Uterus (tissue), 4 donors: ENCODE results near the gene EEF1A1. TPM values are rescaled to one million over a fixed set of nuclear protein-coding genes. Genes with fewer than 3 reads are reported as not detected.

Experiments
- DNase-seq, 2 donors: peaks; one replicate each; pipeline ENCODE4 v3.0.0-alpha.2; 2019 to 2020
- H3K27ac ChIP-seq, 2 donors: fragments of 200-600 bp; sonication (generic); 1 replicate in 1 of 2; 2 replicates in 1 of 2; pipeline ENCODE4 v1.5.1; 2016 to 2018
- H3K27me3 ChIP-seq, 2 donors: fragments of 200-600 bp; sonication (generic); one replicate each; pipeline ENCODE4 v1.5.1; 2018 to 2019; ENCODE audit warnings: control low read depth in 1 of 2
- H3K36me3 ChIP-seq, 2 donors: fragments of 200-600 bp; sonication (generic); one replicate each; pipeline ENCODE4 v1.5.1; 2019; ENCODE audit warnings: control low read depth in 1 of 2
- H3K4me1 ChIP-seq, 2 donors: fragments of 200-600 bp; sonication (generic); one replicate each; pipeline ENCODE4 v1.5.1; 2018 to 2019; ENCODE audit warnings: control low read depth in 1 of 2
- H3K4me3 ChIP-seq, 2 donors: fragments of 200-600 bp; sonication (generic); 1 replicate in 1 of 2; 2 replicates in 1 of 2; pipeline ENCODE4 v1.5.1; 2018 to 2019; ENCODE audit warnings: mild to moderate bottlenecking in 1 of 2
- H3K9me3 ChIP-seq, 2 donors: fragments of 200-600 bp; sonication (generic); one replicate each; pipeline ENCODE4 v1.5.1; 2019; ENCODE audit warnings: control low read depth in 1 of 2
- CTCF ChIP-seq, 4 experiments: fragments of 200-600 bp in 2 of 4; fragments of 450-650 bp in 2 of 4; sonication (generic) in 2 of 4; IDR thresholded peaks; one replicate each; pipeline ENCODE4 v1.5.1; 2016 to 2019; ENCODE audit warnings: antibody characterized with exemption in 4 of 4, mild to moderate bottlenecking in 2 of 4, moderate library complexity in 1 of 4
- POLR2A ChIP-seq, 2 donors: fragments of 450-650 bp; IDR thresholded peaks; one replicate each; pipeline ENCODE4 v1.6.1; 2016; ENCODE audit warnings: antibody characterized with exemption in 2 of 2, mild to moderate bottlenecking in 1 of 2, moderate library complexity in 1 of 2
- intact Hi-C: fragments of 100-400 bp; cut with DNase I; formaldehyde crosslinking; loops from one replicate; pipeline ENCODE4 v1.15.1; 2023; ENCODE audit warnings: low total_unique reads
- small RNA-seq: library from RNA; depleted of rRNA; stranded (forward); fragments of <200 nt; gene quantifications from one replicate; pipeline ENCODE3, GENCODE V24; 2016
- total RNA-seq, 4 donors: library from RNA; depleted of rRNA in 3 of 4; stranded (reverse); fragments of >200 nt in 3 of 4; gene quantifications; one replicate each; pipeline versions ENCODE4 v1.1.0 to v1.2.4, GENCODE V29; 2014 to 2023
- donor health status: DM: yes; HTN: yes; CAD: no.

The EEF1A1 gene
- total RNA-seq, 4 donors from 2014 or later, result 11,501 to 26,048 (median 13,655) TPM

- no peak overlapping the region for H3K4me3 ChIP-seq
- H3K27ac ChIP-seq, result no peak overlapping the region
- no peaks in the 10 kb centered on the region for H3K36me3 ChIP-seq
- intact Hi-C loops, result no loop called here
- DNase-seq, result no peak
- no peaks in the 10 kb centered on the region for H3K27me3 ChIP-seq
- H3K9me3 ChIP-seq, result no peaks in the 10 kb centered on the region
- no peaks in the 10 kb centered on the region for H3K4me1 ChIP-seq
- TF ChIP-seq POLR2A (IDR thresholded peaks at IDR 0.05) (no peak), CTCF (IDR thresholded peaks at IDR 0.05) (no peak)
These were observed 38.9 kb downstream of the EEF1A1 start for GRCh38 chr6:73481969-73482368.

GRCh38 chr6:73477407-73477806 is 43.4 kb downstream of the EEF1A1 start:
- Histone ChIP-seq H3K27ac (no peak overlapping the region), H3K4me1 (no peaks in the 10 kb centered on the region), H3K9me3 (no peaks in the 10 kb centered on the region), H3K36me3 (no peaks in the 10 kb centered on the region), H3K27me3 (no peaks in the 10 kb centered on the region), H3K4me3 (no peak overlapping the region)
- DNase-seq, result no peak
- intact Hi-C loops, result no loop called here
- no peak for TF ChIP-seq CTCF (IDR thresholded peaks at IDR 0.05)
- TF ChIP-seq POLR2A (IDR thresholded peaks at IDR 0.05), result no peak

- H3K27ac ChIP-seq, result no peak overlapping the region
- no peaks in the 10 kb centered on the region for H3K36me3 ChIP-seq
- no peaks in the 10 kb centered on the region for H3K4me1 ChIP-seq
- no peaks in the 10 kb centered on the region for H3K9me3 ChIP-seq
- TF ChIP-seq POLR2A (IDR thresholded peaks at IDR 0.05), result no peak
- no peak for TF ChIP-seq CTCF (IDR thresholded peaks at IDR 0.05)
- DNase-seq, result no peak
- no peak overlapping the region for H3K4me3 ChIP-seq
- intact Hi-C loops, result no loop called here
- no peaks in the 10 kb centered on the region for H3K27me3 ChIP-seq
These were observed 44.1 kb downstream of the EEF1A1 start for GRCh38 chr6:73476723-73477122.

- intact Hi-C loops, result no loop called here
- H3K36me3 ChIP-seq, result no peaks in the 10 kb centered on the region
- DNase-seq, result no peak
These were observed 49.0 kb downstream of the EEF1A1 start for GRCh38 chr6:73471686-73472290.

More at GRCh38 chr6:73471686-73472290, 49.0 kb downstream of the EEF1A1 start:
- Histone ChIP-seq H3K9me3 (no peaks in the 10 kb centered on the region), H3K27ac (no peak overlapping the region), H3K4me1 (no peaks in the 10 kb centered on the region), H3K27me3 (no peaks in the 10 kb centered on the region), H3K4me3 (no peak overlapping the region)
- no peak for TF ChIP-seq CTCF (IDR thresholded peaks at IDR 0.05)
- TF ChIP-seq POLR2A (IDR thresholded peaks at IDR 0.05), result no peak

Small RNA genes lying within 50 kb of the gene (small RNA-seq; reads per million reads assigned to genes)
- gene AL603910.2 (not detected), gene RN7SL827P (not detected)

Other genes with a start within 250 kb of the EEF1A1 start
- not detected for gene DPPA5, start 166.8 kb downstream of the EEF1A1 start, total RNA-seq
- gene KHDC3L, start 158.4 kb downstream of the EEF1A1 start, total RNA-seq, result under 1 TPM in 1 of 4 donors, not detected in 3; 0.28 TPM
- gene OOEP, start 151.1 kb downstream of the EEF1A1 start, total RNA-seq, result not detected
- 1 to 10 TPM in 1 of 4 donors, under 1 TPM in 1, not detected in 2; 0.43 to 3.7 TPM for gene DDX43, start 126.2 kb downstream of the EEF1A1 start, total RNA-seq
- gene CGAS, start 68.7 kb downstream of the EEF1A1 start, total RNA-seq, result 10 to 100 TPM in 1 of 4 donors, 1 to 10 TPM in 3; 1.0 to 10.9 (median 5.1) TPM
- 10 to 100 TPM; 13.3 to 38.3 (median 26.8) TPM for gene MTO1, start 59.3 kb downstream of the EEF1A1 start, total RNA-seq
- 10 to 100 TPM in 2 of 4 donors, 1 to 10 TPM in 2; 3.6 to 27.4 (median 11.6) TPM for gene SLC17A5, start 133.0 kb upstream of the EEF1A1 start, total RNA-seq
- 10 to 100 TPM; 26.6 to 59.0 (median 36.8) TPM for gene CD109, start 175.2 kb upstream of the EEF1A1 start, total RNA-seq